Pulmonary artery endothelial cell (primary cell): ENCODE measurements around the gene AHRR. TPM values are rescaled to one million over a fixed set of nuclear protein-coding genes. Genes with fewer than 3 reads are reported as not detected.
"Not testable (repeated sequence)": the region's sequence is repeated elsewhere in the genome, so short reads cannot be mapped to it uniquely, and the experiment has no call there.

ENCODE experiments used
- DNase-seq: peaks from one replicate; pipeline ENCODE4 v3.0.0-alpha.2; 2011; ENCODE audit warnings: low read depth, low spot score
- total RNA-seq: library from RNA; depleted of rRNA; stranded (reverse); fragments of >200 nt; gene quantifications from 2 replicates; pipeline ENCODE4 v1.2.3, GENCODE V29; 2014

AHRR gene
- total RNA-seq, 1 donor from 2014 or later, result 6.8 TPM

- not testable (repeated sequence) for DNase-seq
Measured at GRCh38 chr5:486597-486996, 165.1 kb downstream of the AHRR start.

Other genes starting within 250 kb of the AHRR start
- not detected in 2 replicates for gene PLEKHG4B, start 229.5 kb upstream of the AHRR start, total RNA-seq
- not detected in 2 replicates for gene LRRC14B, start 130.2 kb upstream of the AHRR start, total RNA-seq
- 4.7 and 6.3 TPM in 2 replicates for gene CCDC127, start 103.6 kb upstream of the AHRR start, total RNA-seq
- gene SDHA, start 103.4 kb upstream of the AHRR start, total RNA-seq, result 210 and 219 TPM in 2 replicates
- gene PDCD6, start 50.1 kb upstream of the AHRR start, total RNA-seq, result 137 and 153 TPM in 2 replicates
- 35.3 and 45.0 TPM in 2 replicates for gene EXOC3, start 121.5 kb downstream of the AHRR start, total RNA-seq
- 0.71 and 0.92 TPM in 2 replicates for gene SLC9A3, start 202.7 kb downstream of the AHRR start, total RNA-seq